Measurements from ENCODE around the gene CBFA2T2.

The CBFA2T2 gene

GRCh38 chr20:33677991-33678702, 188.3 kb downstream of the CBFA2T2 start:
- TF ChIP-seq, protein P1, sequence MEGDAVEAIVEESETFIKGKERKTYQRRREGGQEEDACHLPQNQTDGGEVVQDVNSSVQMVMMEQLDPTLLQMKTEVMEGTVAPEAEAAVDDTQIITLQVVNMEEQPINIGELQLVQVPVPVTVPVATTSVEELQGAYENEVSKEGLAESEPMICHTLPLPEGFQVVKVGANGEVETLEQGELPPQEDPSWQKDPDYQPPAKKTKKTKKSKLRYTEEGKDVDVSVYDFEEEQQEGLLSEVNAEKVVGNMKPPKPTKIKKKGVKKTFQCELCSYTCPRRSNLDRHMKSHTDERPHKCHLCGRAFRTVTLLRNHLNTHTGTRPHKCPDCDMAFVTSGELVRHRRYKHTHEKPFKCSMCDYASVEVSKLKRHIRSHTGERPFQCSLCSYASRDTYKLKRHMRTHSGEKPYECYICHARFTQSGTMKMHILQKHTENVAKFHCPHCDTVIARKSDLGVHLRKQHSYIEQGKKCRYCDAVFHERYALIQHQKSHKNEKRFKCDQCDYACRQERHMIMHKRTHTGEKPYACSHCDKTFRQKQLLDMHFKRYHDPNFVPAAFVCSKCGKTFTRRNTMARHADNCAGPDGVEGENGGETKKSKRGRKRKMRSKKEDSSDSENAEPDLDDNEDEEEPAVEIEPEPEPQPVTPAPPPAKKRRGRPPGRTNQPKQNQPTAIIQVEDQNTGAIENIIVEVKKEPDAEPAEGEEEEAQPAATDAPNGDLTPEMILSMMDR (IDR thresholded peaks at IDR 0.05; ENCODE audit: extremely low read depth, missing control alignments) = no peak
- DNase-seq (ENCODE audit: low spot score) = no peak

- DNase-seq (ENCODE audit: low spot score) = peak; percentile 82
- TF ChIP-seq, protein P1 (IDR thresholded peaks at IDR 0.05; ENCODE audit: extremely low read depth, missing control alignments) = no peak
These were observed 190.0 kb downstream of the CBFA2T2 start for GRCh38 chr20:33679758-33680485.

GRCh38 chr20:33680686-33681085, 190.8 kb downstream of the CBFA2T2 start:
- DNase-seq (ENCODE audit: low spot score) = no peak
- TF ChIP-seq, protein P1 (IDR thresholded peaks at IDR 0.05; ENCODE audit: extremely low read depth, missing control alignments) = no peak

- no peak for DNase-seq (ENCODE audit: low spot score)
- TF ChIP-seq, protein P1 (IDR thresholded peaks at IDR 0.05; ENCODE audit: extremely low read depth, missing control alignments) = no peak
These were observed 191.4 kb downstream of the CBFA2T2 start for GRCh38 chr20:33681288-33681687.

GRCh38 chr20:33681728-33682353, 191.9 kb downstream of the CBFA2T2 start:
- TF ChIP-seq, protein P1 (IDR thresholded peaks at IDR 0.05; ENCODE audit: extremely low read depth, missing control alignments) = no peak
- no peak for DNase-seq (ENCODE audit: low spot score)

- DNase-seq (ENCODE audit: low spot score) = no peak
- TF ChIP-seq, protein P1 (IDR thresholded peaks at IDR 0.05; ENCODE audit: extremely low read depth, missing control alignments) = no peak
These were observed 194.8 kb downstream of the CBFA2T2 start for GRCh38 chr20:33684533-33685327.

Data from GM20000 (cell line).